Measurements from ENCODE around the gene ADAMTS16.

The ADAMTS16 gene

DNA sequence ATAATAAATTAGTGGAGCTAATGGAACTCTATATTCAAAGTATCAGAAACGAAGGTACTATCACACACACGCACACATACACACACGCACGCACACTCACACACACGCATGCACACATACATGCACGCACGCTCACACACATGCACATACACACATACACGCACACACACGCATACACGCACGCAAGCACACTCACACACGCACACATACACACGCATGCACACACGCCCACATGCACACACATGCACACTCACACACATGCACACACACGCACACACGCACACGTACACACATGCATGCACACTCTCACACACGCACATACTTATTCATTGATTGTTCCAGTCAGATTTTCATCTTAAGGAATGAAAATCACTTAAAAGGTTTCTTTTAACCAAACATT, 212.5 kb downstream of the ADAMTS16 start:
- DNase-seq = no peak

DNA sequence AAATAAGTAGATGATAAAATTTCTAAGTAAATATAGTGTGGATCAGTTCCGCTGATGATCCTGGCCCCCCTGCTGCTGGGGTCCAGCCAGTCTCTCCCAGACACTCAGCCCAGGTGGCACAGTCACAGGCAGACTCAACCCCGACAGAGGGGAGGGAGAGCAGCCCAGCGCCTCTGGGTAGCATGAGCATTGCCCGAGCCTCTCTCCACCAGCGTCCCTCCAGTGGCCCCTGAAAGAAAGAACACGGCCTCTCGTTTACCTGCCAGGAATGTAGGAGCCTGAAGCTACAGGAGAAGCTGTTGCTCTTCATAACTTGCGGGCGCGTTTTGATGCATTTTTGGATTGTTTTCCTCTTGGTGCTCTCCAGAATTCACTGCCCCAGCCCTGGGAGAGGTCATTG, 213.6 kb downstream of the ADAMTS16 start:
- DNase-seq = no peak

DNA sequence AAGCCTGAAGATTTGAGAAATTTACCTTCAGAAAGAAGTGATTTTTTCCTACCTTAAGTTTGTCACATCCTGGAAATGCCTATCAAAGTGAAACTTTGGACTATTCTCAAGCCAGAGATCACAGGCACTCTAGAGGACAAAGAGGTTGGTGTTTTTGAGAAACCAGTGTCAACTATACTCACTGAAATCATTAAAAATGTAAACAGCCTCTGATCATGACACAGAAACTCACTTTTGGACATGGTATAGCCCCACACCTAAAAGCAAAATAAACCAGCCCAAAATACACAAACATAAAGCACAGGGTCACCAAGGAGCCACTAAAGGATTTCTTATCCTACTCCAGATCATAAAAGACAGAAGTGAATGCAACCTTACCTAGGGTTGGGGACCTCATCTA, 216.6 kb downstream of the ADAMTS16 start:
- DNase-seq = no peak

DNA sequence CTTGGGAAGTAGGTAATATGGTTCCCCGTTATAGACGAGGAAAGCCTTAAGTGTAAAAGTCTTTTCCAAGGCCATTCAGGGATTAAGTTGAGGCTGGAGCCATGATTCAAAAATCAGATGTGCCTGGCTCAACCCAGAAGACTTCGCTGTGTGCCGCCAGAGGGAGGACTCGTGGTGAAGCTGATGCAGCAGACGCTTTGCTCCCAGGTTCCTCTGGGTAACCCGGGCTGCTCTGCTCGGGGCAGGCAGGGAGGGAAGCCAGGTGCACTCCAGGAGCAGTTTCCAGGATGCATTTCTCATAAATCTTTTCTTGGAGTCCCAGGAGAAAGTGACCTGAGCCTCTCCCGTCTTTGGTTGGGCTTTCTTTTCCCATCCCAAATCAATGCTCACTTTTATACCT, 219.5 kb downstream of the ADAMTS16 start:
- no peak for DNase-seq

DNA sequence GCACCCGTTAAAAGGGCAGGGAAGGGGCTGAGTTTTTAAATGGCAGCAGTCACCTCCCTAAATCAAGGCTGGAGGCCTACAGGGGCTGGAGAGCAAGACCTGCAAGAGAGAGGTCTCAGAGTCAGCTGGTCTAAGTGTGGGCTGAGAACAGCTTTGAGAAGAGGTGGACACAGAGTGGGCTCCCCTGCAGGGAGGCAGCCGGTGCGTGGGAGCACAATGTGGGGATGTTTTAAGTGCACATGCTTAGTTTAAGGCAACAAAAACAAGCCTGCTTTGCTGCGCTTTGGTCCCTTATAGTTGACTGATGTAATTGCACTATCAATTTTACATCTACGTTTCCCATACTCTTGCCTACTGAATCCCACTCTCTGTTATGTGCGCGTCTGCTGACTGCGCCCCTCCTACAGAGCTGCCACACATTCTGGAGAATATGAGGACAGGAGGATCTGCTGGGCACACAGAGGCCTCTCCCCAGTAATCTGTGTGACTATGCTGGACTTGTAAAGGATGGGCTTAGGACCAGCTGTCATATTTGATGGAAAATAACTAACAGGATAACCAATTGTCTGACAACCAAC, 220.3 kb downstream of the ADAMTS16 start:
- no peak for DNase-seq

DNA sequence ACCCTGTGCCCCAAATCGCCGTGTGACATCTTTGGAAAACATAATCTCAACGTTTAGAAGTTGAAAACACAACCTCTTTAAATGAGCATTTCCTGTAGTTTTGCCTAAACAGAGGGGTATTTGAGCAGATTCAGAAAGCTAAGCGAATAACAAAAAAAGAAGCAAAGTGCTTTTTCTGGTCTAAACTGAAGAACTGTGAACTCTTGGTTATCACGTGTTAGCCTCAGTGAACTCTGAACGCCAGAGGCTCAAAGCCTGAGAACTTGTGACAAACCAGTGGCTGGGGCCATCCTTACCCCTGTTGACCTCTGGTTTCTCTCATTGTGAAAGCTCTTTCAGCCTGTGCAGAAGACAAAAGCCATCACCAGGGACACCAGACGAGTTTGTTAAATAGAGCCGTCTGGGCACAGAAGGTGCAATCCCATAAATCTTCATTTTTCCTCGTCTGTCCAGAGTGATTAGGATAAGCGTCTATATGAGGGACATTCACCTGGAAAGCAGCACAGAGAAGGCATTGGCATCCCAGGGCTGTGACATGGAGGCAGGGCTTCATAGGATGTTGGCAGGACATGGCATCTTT, 220.9 kb downstream of the ADAMTS16 start:
- DNase-seq = no peak

DNA sequence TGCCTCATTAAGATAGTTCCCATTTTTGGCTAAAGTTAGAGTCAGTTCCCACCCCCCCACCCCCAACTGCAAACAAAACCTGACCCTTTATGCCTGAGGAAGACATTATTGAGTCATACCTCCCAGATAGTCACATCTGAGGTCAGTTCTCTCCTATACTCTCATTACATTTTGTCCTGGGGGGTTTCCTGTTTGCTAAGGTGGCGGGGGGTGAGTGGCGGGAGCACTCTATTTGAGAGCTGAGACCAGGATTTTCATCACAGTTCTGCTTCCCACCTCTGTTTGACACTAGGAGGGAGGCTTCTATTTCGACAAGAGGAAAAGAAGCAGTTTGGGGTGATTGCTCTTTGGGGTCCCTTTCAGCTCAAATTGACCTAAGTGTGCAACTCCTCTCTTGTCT, 222.9 kb downstream of the ADAMTS16 start:
- DNase-seq = no peak

DNA sequence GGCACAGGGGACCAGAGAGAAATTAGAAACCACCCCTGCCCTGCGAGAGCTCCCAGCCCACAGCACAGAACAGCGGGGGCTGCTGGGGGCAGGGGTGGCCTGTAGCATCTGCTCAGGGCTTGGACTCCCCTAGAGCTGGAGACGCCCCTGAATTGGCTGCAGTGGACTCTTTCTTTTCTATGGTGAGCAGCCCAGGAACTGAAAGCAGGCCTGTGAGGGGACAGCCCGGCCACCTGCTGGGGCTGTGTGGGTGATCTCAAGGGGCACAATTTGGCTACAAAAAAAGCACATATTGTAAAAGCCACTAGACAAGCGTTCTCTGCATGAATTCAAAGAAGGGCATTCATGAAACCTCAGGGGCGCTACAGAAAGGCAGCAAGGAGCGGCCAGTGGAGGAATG, 224.8 kb downstream of the ADAMTS16 start:
- no peak for DNase-seq

DNA sequence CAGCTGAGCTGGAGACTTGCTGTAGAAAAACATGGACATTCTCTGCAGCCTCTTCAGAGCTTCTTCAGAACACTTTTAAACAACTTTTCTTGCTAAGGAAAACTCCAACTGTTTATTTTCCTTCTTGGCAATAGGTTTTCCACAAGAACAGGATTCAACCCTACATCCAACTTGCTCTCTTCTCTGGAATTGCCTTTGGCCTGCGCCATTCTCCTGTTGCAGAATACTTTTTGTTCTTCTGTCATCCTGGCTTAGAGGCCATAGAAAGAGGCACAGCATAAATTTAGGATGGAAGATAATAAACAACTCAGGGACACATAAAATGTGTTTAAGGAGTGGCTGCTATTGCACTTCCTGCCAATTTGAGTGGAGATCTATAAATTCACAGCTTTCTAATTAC, 227.6 kb downstream of the ADAMTS16 start:
- DNase-seq = no peak

DNA sequence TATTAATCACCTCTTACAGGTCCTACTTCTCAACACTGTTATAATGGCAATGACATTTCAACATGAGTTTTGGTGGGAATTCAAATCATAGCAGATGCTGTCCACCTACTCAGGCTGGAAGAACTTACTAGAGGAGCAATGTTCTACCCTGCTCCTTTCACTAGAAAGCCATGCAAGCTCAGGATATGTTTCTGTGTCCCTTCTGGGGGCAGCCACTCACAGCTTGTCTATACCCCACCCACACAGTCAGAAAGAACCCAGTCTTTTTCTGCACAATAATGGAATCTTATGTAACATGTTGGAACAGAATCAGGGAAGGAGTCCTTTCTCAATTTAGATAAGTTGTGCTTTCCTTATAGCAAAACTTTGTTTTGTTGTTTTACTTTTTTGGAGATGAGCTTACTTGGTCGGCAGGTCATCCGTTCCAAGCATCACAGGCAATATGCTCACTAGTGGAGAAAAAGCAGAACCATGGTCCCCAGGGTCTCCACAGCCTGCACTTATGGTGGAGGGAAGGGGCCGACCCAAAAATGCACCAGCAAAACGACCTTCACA, 229.0 kb downstream of the ADAMTS16 start:
- DNase-seq = no peak

Data from OCI-M1 (cell line).